NCI-H82 treated with DMSO at 0.1 percent for 48 hours (cell line): Measurements from ENCODE around the gene ADCY1.
A peak's percentile ranks its signal among the peaks of the same experiment; 100 is the strongest.
"Not testable (repeated sequence)": the region's sequence is repeated elsewhere in the genome, so short reads cannot be mapped to it uniquely, and the experiment has no call there.

Experiments used
- DNase-seq: peaks from one replicate; lab custom pipeline; 2025; ENCODE audit not compliant: unreplicated experiment; lab: John Stamatoyannopoulos, UW

Gene ADCY1

GRCh38 chr7:45726883-45727282, 152.7 kb downstream of the ADCY1 start:
- DNase-seq, result no peak

DNA sequence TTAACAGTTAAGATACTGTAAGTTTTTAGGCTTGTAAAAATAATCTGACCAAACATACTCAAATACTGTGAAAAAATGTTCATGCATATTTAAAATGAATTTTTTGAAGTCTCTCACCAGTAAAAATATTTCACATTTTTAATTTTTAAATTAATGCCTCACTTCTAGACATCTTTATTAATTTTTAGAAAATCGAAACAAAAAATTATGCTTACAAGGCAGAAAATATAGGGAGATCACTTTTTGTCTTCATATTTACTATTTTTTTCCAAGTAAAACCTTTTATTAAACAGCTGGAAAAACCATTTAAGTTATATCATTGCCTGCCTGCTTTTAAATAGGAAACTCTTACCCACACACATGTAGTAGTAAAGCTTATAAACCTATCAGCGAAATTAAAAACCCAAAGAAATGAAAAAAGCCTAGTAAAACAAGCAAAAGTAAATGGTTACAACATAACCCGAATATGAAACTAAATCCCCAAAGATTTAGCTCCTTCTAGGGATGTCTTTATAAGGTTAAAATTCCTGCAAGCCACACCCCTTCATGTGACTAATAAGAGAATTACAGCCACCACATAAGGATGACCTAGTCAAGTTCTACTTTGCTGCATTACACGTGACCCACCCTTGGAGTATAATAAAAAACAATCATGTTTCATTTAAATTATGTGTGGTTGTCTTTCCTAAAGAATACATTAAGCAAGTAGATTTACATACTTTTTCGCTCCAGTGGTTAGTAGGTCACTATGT, 157.7 kb downstream of the ADCY1 start:
- not testable (repeated sequence) for DNase-seq

- DNase-seq, result not testable (repeated sequence)
These were observed 164.8 kb downstream of the ADCY1 start for GRCh38 chr7:45738920-45739319.

GRCh38 chr7:45740573-45740972, 166.4 kb downstream of the ADCY1 start:
- not testable (repeated sequence) for DNase-seq

- not testable (repeated sequence) for DNase-seq
These were observed 174.8 kb downstream of the ADCY1 start for GRCh38 chr7:45748976-45749375.

- not testable (repeated sequence) for DNase-seq
These were observed 177.2 kb downstream of the ADCY1 start for GRCh38 chr7:45751352-45751751.

GRCh38 chr7:45756333-45756732, 182.2 kb downstream of the ADCY1 start:
- DNase-seq, result not testable (repeated sequence)

DNA sequence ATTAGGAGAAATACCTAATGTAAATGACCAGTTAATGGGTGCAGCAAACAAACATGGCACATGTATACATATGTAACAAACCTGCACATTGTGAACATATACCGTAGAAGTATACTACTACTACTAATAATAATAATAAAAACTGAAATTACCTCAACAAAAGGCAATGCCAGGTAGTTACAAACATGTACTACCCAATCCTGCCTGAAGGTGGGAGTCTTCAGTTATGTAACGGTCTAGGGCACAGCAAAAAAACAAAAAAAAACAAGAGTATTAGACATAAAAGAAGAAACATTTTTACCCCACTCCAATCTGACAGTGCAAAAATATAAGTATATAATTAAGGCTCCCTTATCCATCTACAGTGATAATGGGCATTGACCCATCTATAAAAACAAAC, 182.6 kb downstream of the ADCY1 start:
- not testable (repeated sequence) for DNase-seq

DNA sequence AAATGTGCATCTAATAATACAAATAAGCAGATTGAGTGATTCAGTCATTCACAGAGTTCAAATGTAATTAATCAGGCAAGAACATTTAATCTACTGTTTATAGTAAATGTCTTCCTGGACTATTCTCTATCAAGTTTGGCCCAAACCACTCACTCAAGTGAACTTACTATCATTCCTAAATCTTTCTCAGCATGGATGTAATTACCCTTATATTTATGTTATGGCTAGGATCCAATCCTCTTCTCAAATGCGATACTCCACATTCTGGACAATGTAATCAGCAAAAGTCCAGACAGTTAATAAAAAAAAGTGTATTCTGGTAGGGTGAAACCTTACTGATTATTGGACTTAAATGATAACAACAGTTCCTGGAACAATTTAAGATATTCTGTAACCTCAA, 185.3 kb downstream of the ADCY1 start:
- DNase-seq, result not testable (repeated sequence)

DNA sequence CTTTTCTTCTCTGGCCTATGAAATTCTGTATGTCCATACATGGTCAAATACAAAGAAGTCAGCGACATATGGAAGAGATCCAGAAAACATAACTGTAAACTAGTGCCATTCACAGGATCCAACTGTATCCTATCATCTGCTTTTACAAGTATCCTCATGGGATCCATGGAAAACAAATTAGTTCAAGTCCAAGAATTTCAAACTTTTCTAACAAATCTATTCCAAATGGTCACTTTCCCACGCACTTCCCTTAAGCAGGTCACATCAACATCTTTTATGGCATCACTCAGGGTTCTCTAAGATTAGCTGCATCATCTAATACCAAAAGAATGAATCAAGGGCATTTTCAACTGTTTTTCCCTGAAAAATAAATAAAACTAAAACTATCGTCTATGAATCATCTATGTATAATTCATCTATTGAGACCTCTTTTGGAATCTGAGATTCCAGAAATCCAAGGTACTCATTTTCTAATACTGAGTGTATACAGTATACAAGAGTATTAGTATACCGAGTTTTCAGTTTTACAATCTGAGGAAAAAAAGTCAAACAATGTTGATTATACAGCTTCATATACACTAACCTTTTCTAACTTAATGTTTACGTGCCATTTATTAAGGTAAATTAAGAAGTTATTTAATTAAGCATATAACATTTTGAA, 187.5 kb downstream of the ADCY1 start:
- not testable (repeated sequence) for DNase-seq

DNA sequence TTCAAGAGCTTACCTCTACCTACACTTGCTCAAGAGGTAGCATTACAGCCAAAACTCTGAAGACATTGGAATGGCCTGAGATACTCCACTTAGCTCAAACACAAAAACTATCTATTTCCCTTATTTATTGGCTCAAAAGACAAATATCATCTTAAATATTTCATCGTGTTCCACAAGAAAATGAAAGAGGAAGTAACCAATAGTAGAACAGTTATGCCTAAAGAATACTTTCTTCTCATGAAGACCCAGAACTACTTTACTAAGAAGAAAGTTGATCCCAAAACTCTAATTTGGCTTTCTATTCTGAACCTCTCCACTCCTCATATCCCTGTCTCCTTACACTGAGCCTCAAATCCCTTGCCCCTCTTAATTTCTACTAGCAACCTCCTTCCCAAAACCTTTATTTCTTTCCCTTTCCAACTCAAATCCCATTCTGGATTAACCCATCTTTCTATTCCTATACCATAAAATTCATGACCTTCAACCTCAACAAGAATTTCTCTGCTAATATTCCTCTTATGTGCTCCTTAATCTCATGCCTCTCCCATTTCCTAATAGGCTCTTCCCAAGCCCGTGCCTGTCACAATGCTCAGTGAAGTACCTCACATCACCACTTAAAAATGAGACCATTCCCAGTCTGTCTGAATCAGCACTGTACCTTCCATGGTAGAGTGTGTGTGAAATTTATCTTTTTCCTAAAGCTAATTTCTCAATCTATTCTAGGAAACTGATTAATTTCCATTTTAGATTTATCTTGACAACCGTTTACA, 188.2 kb downstream of the ADCY1 start:
- DNase-seq, result not testable (repeated sequence)

DNA sequence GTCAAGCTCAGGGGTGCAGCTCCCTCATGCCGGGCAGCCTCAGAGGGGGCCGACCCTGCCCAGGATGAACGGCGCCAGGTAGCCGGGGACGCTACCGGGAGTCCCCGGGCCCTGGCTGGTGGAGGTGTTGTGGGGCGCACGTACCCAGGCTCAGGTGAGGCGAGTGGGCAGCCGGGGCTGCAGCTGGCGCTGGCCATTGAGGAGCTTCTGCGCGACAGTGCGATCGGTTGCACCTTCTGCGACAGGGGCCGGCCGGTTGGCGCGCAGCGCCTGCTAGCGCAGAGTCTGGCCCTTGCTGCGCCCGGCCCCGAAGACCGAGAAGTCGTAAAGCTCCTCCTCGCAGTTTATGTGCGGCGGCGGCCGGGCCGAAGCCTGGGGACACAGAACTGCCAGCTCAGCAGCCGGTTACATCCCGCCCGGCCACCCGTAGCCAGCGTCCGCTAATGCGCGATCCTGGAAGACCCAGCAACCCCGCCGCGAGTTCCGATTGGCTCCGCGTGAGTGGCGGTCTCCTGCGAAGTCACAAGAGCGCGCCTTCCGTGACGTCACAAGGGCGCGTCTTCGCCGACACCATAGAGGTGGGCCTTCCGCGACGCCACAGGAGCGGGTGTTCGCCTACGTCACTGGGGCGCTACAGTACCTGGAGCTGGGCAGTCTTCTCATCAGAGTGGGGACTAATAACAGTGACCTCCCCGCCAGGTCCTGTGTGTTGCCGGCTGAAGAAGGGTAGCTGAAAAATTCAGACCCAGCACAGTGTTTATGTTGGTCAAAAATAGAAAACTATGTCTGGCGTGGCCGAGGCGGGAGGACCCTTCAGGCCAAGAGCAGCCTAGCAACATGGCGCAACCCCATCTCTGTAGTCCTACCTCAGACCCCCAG, 194.6 kb downstream of the ADCY1 start:
- DNase-seq, result peak; percentile 84

GRCh38 chr7:45769626-45770025, 195.5 kb downstream of the ADCY1 start:
- DNase-seq, result not testable (repeated sequence)
